H1 (cell line): ENCODE results near the gene HAPLN3. TPM values are rescaled to one million over a fixed set of nuclear protein-coding genes. Genes with fewer than 3 reads are reported as not detected.

Experiments
- BRCA1 ChIP-seq: IDR thresholded peaks from 2 replicates; pipeline ENCODE4 v1.6.1; 2012; ENCODE audit warnings: low read depth, low read length, improper control_type of control experiment
- polyA plus RNA-seq, 7 experiments: library from polyadenylated mRNA; depleted of rRNA in 3 of 7; stranded (reverse) in 5 of 7; unstranded in 2 of 7; fragments of >200 nt in 5 of 7; fragments of 200-250 nt in 2 of 7; gene quantifications; 1 replicate in 5 of 7; 2 replicates in 1 of 7; 4 replicates in 1 of 7; pipeline versions ENCODE4 v1.2.1 to v1.2.3, GENCODE V29; 2011 to 2013; ENCODE audit warnings: missing spikeins in 2 of 7, mixed read lengths in 2 of 7
- total RNA-seq: library from RNA; stranded (reverse); fragmentation: NEBNext Ultra II Directional; extraction: Animal tissue kit (Norgen Biotek cat#: 25700); gene quantifications from 2 replicates; pipeline ENCODE4 v1.2.1, GENCODE V29; 2021
- TF ChIP-seq, protein P1 (sequence below): fragments of 300-600 bp; sonication (generic); IDR thresholded peaks from 2 replicates; pipeline ENCODE4 v1.7.1; 2012; ENCODE audit warnings: low read length, moderate library complexity, mild to moderate bottlenecking, inconsistent platforms; ENCODE audit not compliant: insufficient replicate concordance

Gene HAPLN3
- total and polyA plus RNA-seq, 2 of the 8 experiments (the other 6 are each of a cell fraction or from before 2014, with no cell fraction given), result 76.2 to 79.7 TPM

DNA sequence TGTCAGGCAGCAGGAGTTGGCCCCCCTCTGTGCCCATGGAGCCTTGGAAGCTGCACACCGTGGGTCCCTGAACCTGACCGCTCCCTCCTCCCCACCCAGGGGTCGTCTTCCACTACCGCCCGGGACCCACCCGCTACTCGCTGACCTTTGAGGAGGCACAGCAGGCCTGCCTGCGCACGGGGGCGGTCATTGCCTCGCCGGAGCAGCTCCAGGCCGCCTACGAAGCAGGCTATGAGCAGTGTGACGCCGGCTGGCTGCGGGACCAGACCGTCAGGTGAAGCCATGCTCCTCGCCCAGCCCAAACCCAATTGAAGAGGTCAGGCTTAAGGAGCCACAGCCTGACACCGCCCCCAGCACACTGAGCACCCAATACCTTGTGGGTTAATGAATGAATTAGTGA is 48.2 kb downstream of the HAPLN3 start (continued):
- TF ChIP-seq, protein P1, sequence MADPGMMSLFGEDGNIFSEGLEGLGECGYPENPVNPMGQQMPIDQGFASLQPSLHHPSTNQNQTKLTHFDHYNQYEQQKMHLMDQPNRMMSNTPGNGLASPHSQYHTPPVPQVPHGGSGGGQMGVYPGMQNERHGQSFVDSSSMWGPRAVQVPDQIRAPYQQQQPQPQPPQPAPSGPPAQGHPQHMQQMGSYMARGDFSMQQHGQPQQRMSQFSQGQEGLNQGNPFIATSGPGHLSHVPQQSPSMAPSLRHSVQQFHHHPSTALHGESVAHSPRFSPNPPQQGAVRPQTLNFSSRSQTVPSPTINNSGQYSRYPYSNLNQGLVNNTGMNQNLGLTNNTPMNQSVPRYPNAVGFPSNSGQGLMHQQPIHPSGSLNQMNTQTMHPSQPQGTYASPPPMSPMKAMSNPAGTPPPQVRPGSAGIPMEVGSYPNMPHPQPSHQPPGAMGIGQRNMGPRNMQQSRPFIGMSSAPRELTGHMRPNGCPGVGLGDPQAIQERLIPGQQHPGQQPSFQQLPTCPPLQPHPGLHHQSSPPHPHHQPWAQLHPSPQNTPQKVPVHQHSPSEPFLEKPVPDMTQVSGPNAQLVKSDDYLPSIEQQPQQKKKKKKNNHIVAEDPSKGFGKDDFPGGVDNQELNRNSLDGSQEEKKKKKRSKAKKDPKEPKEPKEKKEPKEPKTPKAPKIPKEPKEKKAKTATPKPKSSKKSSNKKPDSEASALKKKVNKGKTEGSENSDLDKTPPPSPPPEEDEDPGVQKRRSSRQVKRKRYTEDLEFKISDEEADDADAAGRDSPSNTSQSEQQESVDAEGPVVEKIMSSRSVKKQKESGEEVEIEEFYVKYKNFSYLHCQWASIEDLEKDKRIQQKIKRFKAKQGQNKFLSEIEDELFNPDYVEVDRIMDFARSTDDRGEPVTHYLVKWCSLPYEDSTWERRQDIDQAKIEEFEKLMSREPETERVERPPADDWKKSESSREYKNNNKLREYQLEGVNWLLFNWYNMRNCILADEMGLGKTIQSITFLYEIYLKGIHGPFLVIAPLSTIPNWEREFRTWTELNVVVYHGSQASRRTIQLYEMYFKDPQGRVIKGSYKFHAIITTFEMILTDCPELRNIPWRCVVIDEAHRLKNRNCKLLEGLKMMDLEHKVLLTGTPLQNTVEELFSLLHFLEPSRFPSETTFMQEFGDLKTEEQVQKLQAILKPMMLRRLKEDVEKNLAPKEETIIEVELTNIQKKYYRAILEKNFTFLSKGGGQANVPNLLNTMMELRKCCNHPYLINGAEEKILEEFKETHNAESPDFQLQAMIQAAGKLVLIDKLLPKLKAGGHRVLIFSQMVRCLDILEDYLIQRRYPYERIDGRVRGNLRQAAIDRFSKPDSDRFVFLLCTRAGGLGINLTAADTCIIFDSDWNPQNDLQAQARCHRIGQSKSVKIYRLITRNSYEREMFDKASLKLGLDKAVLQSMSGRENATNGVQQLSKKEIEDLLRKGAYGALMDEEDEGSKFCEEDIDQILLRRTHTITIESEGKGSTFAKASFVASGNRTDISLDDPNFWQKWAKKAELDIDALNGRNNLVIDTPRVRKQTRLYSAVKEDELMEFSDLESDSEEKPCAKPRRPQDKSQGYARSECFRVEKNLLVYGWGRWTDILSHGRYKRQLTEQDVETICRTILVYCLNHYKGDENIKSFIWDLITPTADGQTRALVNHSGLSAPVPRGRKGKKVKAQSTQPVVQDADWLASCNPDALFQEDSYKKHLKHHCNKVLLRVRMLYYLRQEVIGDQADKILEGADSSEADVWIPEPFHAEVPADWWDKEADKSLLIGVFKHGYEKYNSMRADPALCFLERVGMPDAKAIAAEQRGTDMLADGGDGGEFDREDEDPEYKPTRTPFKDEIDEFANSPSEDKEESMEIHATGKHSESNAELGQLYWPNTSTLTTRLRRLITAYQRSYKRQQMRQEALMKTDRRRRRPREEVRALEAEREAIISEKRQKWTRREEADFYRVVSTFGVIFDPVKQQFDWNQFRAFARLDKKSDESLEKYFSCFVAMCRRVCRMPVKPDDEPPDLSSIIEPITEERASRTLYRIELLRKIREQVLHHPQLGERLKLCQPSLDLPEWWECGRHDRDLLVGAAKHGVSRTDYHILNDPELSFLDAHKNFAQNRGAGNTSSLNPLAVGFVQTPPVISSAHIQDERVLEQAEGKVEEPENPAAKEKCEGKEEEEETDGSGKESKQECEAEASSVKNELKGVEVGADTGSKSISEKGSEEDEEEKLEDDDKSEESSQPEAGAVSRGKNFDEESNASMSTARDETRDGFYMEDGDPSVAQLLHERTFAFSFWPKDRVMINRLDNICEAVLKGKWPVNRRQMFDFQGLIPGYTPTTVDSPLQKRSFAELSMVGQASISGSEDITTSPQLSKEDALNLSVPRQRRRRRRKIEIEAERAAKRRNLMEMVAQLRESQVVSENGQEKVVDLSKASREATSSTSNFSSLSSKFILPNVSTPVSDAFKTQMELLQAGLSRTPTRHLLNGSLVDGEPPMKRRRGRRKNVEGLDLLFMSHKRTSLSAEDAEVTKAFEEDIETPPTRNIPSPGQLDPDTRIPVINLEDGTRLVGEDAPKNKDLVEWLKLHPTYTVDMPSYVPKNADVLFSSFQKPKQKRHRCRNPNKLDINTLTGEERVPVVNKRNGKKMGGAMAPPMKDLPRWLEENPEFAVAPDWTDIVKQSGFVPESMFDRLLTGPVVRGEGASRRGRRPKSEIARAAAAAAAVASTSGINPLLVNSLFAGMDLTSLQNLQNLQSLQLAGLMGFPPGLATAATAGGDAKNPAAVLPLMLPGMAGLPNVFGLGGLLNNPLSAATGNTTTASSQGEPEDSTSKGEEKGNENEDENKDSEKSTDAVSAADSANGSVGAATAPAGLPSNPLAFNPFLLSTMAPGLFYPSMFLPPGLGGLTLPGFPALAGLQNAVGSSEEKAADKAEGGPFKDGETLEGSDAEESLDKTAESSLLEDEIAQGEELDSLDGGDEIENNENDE, result no peak
- no peak for TF ChIP-seq BRCA1
